Stimulated activated CD8-positive, alpha-beta memory T cell treated with anti-CD3 and anti-CD28 coated beads, Interleukin-15, amount 100 ng/mL, for 48 hours (primary cell): ENCODE measurements around the gene FGF3.

Experiments
- DNase-seq, 2 donors: peaks; one replicate each; pipeline ENCODE4 v3.0.0-alpha.2; 2020; ENCODE audit warnings: low read depth in 2 of 2

The FGF3 gene

DNA sequence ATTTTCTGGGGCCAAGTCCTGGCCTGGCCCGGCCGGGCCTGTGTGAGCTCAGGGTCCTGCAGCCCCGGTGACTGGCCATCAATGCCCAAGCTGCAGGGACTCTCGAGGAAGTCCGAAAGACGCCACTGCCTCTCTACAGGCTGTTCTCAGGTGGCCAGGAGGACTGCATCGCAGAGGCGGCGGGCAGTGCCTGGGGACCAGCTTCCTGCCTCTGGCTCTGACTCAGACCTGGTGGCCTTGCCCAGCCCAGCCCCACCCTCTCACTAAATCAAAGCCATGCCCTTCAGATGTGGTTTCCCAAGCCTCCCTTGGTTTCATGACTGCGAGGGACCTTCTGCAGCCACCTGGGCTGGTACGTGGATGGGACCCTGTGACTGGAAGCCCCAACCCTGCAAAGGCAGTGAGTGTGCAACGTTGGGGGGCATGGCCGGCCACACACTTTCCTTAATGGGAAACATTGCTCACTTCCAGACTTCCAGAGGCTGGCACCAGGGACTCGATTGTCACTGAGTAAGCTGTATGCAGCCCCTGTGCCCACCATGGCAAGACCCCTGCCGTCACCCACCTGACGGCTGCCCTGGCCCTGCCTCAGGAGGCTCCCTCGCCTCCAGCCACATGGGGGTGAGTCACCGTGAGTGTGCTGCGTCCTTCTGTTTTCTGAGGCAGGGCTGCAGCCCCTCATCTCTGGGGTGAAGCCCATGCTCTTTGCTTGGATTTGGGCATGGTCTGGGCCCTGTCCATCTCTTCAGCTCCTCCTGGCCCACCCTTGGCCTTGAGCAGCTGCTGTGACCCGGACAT, 6.0 kb upstream of the FGF3 start:
- no peak for DNase-seq

- DNase-seq = no peak
These were observed 4.5 kb upstream of the FGF3 start for GRCh38 chr11:69823641-69824265.

GRCh38 chr11:69822676-69823494, 3.7 kb upstream of the FGF3 start:
- DNase-seq = no peak

- no peak for DNase-seq
These were observed 2.4 kb upstream of the FGF3 start for GRCh38 chr11:69821511-69822040.

GRCh38 chr11:69820441-69820840, 1.2 kb upstream of the FGF3 start:
- no peak for DNase-seq

GRCh38 chr11:69819541-69820070, 390 bp upstream of the FGF3 start:
- DNase-seq = no peak

DNA sequence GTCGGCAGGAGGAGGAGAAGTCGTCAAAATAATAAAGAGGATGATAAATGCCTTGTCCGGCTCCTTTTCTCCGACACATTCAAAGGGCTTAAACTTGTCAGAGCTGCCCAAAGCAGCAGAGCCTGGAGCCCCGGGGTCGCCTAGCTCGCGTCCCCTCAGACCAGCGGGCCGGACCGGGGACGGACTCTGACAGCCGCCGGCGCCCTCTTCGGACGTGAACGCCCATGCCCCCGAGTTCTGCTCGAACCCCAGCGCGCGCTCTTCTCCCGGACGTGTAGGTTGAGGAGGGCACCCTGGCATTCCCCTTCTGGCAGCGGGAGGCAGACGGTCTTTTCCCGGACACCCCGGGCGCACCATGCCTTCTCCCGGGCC, 999 bp downstream of the FGF3 start:
- no peak for DNase-seq

GRCh38 chr11:69817265-69818230, 1.7 kb downstream of the FGF3 start:
- DNase-seq = no peak

DNA sequence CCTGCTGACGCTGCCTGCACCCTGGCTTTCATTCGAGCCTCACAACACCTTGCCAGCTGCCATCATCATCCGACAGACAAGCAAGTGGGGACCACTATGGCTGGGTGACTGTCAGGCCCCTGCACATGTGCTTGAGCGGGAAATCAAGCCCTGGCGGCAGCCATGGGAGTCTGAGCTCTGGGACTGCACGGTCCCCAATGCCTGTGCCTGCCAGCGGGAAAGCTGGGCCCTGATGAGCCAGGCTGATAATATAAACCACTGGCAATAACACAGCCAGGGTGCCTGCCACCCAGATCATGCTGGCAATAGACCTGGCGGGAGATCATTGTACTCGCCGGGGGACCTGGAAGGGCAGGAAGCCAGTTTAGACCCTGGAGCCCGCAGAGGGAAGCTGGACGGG, 2.5 kb downstream of the FGF3 start:
- no peak for DNase-seq

- no peak for DNase-seq
These were observed 3.2 kb downstream of the FGF3 start for GRCh38 chr11:69815973-69816372.

- no peak for DNase-seq
These were observed 4.3 kb downstream of the FGF3 start for GRCh38 chr11:69814902-69815301.

DNA sequence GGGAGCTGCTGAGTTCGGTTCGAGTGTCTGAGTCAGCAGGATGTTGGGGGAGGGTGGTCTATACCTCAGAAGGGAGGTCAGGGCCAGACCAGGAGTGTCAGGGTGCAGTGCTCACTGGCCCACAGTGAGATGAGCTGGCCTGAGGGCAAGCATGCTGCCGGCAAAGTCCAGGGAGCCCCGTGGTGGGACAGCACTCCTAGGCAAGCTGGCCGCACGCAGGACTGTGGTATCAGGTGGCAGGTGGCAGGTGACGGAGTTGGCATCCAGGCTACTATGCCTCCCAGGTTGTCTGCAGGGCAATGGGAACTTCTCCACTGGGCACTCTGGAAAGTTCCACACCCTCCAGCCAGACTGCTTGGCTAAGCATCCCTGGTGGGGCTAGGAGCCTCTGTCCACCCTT, 4.8 kb downstream of the FGF3 start:
- no peak for DNase-seq

- DNase-seq = no peak
These were observed 5.4 kb downstream of the FGF3 start for GRCh38 chr11:69813839-69814238.

- DNase-seq = no peak
These were observed 6.3 kb downstream of the FGF3 start for GRCh38 chr11:69812946-69813345.

- DNase-seq = no peak
These were observed 7.0 kb downstream of the FGF3 start for GRCh38 chr11:69812256-69812655.

GRCh38 chr11:69811431-69811830, 7.8 kb downstream of the FGF3 start:
- no peak for DNase-seq

DNA sequence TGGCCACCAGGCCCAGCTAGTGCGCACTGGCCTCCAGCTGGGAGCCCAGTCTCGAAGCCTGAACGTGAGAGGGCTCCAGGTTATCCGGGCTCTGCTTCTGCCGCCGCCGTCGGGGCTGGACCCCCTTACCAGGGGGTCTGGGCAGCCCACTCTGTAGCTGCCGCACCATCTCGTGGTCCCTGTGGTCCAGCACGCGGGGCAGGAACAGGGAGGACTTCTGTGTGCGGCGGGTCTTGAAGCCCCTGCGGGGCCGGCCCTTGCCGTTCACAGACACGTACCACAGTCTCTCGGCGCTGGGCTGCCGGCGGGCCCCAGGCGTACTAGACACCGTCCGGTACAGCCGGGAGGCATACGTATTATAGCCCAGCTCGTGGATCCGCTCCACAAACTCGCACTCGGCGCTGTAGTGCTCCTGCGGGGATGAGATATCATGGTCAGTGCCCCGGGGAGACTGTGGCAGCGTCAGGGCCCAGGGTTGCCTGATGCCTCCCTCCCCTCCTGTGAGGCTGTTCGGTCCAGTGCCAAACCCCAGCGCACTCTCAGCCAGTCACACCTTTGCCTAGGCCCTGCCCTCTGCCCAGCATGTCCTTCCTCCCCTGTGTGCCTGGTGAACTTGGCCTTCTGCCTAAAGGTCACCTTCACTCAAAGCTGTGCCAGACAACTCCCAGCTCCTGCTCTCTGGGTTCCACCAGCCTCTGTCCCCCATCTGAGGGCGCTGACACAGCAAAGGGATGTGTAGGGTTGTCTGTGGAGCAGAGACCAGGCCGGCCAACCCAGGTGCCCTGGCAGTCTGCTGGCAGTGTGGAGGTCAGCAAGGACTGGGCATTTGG, 8.7 kb downstream of the FGF3 start:
- no peak for DNase-seq

GRCh38 chr11:69808667-69809086, 10.5 kb downstream of the FGF3 start:
- no peak for DNase-seq

DNA sequence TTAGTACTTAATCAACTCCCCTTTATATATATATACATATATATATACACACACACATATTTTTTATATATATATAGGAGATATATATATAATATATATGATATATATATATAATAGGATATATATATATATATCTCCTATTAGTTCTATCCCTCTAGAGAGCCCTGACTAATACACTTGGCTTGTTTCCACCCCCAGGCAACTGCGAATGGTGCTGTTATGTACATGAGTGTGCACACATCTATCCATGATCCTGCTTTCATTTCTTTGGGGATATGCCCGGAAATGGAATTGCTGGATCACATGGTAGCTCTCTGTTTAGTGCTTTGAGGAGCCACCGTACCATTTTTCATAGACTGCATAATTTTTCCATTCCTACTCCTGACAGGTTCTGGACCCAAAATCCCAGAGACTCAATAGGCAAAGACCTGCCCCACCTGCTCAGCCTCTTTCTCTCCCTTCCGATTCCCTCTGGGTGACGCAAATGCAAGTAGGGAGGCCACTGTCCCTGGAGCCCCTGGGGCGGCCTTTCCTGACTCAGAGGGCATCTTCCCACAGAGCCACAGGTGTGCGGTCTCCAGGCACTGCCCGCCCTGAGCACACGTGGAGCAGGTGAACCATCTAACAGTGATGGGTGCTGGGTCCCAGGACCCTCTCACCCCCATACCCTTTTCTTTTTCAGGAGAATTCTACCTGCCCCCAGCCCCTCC, 12.0 kb downstream of the FGF3 start:
- no peak for DNase-seq
